GM12874 (cell line): ENCODE measurements around the gene UBL4B.

Source experiments
- TF ChIP-seq, protein P1 (sequence below): IDR thresholded peaks from 2 replicates; pipeline ENCODE4 v1.5.1; 2011; ENCODE audit warnings: low read depth, mild to moderate bottlenecking, control low read depth, low read length, moderate library complexity; ENCODE audit not compliant: insufficient read depth

Gene UBL4B

DNA sequence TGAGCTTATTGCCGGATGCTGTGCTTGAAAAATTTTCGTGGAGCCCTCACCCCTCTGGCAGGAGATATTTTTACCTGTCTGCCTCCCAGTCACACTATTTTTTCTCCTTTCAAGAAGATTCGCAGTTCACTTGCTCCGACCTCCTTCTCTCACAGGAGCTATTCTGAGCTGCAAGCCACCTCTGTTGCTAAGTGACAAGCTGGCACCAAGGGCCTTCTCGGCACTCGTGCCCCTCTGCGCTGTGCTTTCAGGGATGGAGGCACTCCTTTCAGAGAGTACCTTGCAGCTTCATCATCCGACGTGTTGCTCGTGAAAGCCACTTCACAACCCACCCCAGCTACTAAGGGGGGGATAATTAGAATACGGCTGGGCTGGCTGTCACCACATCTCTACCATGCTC lies 49.6 kb downstream of the UBL4B start:
- TF ChIP-seq, protein P1, sequence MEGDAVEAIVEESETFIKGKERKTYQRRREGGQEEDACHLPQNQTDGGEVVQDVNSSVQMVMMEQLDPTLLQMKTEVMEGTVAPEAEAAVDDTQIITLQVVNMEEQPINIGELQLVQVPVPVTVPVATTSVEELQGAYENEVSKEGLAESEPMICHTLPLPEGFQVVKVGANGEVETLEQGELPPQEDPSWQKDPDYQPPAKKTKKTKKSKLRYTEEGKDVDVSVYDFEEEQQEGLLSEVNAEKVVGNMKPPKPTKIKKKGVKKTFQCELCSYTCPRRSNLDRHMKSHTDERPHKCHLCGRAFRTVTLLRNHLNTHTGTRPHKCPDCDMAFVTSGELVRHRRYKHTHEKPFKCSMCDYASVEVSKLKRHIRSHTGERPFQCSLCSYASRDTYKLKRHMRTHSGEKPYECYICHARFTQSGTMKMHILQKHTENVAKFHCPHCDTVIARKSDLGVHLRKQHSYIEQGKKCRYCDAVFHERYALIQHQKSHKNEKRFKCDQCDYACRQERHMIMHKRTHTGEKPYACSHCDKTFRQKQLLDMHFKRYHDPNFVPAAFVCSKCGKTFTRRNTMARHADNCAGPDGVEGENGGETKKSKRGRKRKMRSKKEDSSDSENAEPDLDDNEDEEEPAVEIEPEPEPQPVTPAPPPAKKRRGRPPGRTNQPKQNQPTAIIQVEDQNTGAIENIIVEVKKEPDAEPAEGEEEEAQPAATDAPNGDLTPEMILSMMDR: no peak
